ENCODE results near the gene FRMD8. TPM values are rescaled to one million over a fixed set of nuclear protein-coding genes. Genes with fewer than 3 reads are reported as not detected.

FRMD8 gene
- total RNA-seq, 1 donor from 2014 or later = 23.5 TPM

- H3K9me3 Mint-ChIP-seq = no peaks in the 10 kb centered on the region
- TF ChIP-seq CTCF (IDR thresholded peaks at IDR 0.05; ENCODE audit: unreplicated experiment) = no peak
- peaks cover 84% of the 10 kb centered on the region for H3K4me1 Mint-ChIP-seq
- H3K27ac Mint-ChIP-seq = peak overlapping the region; percentile 100
- no peaks in the 10 kb centered on the region for H3K27me3 Mint-ChIP-seq (ENCODE audit: low read depth)
- DNase-seq (ENCODE audit: low spot score in 2 of 2, unreplicated experiment in 2 of 2) = no peak
- peak overlapping the region; percentile 88 for H3K4me3 Mint-ChIP-seq
- no peaks in the 10 kb centered on the region for H3K36me3 Mint-ChIP-seq
These were observed 37.2 kb downstream of the FRMD8 start for GRCh38 chr11:65423516-65424204.

DNA sequence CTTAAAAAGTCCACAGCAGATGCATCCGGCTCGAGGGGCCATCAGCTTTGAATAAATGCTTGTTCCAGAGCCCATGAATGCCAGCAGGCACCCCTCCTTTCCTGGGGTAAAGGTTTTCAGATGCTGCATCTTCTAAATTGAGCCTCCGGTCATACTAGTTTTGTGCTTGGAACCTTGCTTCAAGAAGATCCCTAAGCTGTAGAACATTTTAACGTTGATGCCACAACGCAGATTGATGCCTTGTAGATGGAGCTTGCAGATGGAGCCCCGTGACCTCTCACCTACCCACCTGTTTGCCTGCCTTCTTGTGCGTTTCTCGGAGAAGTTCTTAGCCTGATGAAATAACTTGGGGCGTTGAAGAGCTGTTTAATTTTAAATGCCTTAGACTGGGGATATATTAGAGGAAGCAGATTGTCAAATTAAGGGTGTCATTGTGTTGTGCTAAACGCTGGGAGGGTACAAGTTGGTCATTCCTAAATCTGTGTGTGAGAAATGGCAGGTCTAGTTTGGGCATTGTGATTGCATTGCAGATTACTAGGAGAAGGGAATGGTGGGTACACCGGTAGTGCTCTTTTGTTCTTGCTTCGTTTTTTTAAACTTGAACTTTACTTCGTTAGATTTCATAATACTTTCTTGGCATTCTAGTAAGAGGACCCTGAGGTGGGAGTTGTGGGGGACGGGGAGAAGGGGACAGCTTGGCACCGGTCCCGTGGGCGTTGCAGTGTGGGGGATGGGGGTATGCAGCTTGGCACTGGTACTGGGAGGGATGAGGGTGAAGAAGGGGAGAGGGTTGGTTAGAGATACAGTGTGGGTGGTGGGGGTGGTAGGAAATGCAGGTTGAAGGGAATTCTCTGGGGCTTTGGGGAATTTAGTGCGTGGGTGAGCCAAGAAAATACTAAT, 38.0 kb downstream of the FRMD8 start:
- Mint-ChIP-seq H3K27ac (peak overlapping the region; percentile 100), H3K9me3 (no peaks in the 10 kb centered on the region)

DNA sequence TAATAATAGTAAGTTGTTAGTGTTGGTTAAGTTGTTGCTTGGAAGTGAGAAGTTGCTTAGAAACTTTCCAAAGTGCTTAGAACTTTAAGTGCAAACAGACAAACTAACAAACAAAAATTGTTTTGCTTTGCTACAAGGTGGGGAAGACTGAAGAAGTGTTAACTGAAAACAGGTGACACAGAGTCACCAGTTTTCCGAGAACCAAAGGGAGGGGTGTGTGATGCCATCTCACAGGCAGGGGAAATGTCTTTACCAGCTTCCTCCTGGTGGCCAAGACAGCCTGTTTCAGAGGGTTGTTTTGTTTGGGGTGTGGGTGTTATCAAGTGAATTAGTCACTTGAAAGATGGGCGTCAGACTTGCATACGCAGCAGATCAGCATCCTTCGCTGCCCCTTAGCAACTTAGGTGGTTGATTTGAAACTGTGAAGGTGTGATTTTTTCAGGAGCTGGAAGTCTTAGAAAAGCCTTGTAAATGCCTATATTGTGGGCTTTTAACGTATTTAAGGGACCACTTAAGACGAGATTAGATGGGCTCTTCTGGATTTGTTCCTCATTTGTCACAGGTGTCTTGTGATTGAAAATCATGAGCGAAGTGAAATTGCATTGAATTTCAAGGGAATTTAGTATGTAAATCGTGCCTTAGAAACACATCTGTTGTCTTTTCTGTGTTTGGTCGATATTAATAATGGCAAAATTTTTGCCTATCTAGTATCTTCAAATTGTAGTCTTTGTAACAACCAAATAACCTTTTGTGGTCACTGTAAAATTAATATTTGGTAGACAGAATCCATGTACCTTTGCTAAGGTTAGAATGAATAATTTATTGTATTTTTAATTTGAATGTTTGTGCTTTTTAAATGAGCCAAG, 38.9 kb downstream of the FRMD8 start:
- no peak for DNase-seq (ENCODE audit: low spot score in 2 of 2, unreplicated experiment in 2 of 2)
- no peak for TF ChIP-seq CTCF (IDR thresholded peaks at IDR 0.05; ENCODE audit: unreplicated experiment)
- Mint-ChIP-seq H3K27me3 (ENCODE audit: low read depth) (no peaks in the 10 kb centered on the region), H3K9me3 (no peaks in the 10 kb centered on the region), H3K4me1 (peaks cover 84% of the 10 kb centered on the region), H3K36me3 (no peaks in the 10 kb centered on the region), H3K27ac (peak overlapping the region; percentile 100), H3K4me3 (peak overlapping the region; percentile 88)

More for the DNA sequence above, 38.0 kb downstream of the FRMD8 start:
- no peak for DNase-seq (ENCODE audit: low spot score in 2 of 2, unreplicated experiment in 2 of 2)
- H3K4me1 Mint-ChIP-seq = peaks cover 83% of the 10 kb centered on the region
- no peak for TF ChIP-seq CTCF (IDR thresholded peaks at IDR 0.05; ENCODE audit: unreplicated experiment)
- no peaks in the 10 kb centered on the region for H3K36me3 Mint-ChIP-seq
- peak overlapping the region; percentile 88 for H3K4me3 Mint-ChIP-seq
- no peaks in the 10 kb centered on the region for H3K27me3 Mint-ChIP-seq (ENCODE audit: low read depth)

GRCh38 chr11:65425971-65426838, 39.8 kb downstream of the FRMD8 start:
- H3K27ac Mint-ChIP-seq = peak overlapping the region; percentile 100
- no peaks in the 10 kb centered on the region for H3K36me3 Mint-ChIP-seq
- H3K4me1 Mint-ChIP-seq = peaks cover 82% of the 10 kb centered on the region
- peak overlapping the region; percentile 88 for H3K4me3 Mint-ChIP-seq
- DNase-seq (ENCODE audit: low spot score in 2 of 2, unreplicated experiment in 2 of 2) = no peak
- no peaks in the 10 kb centered on the region for H3K9me3 Mint-ChIP-seq
- H3K27me3 Mint-ChIP-seq (ENCODE audit: low read depth) = no peaks in the 10 kb centered on the region
- TF ChIP-seq CTCF (IDR thresholded peaks at IDR 0.05; ENCODE audit: unreplicated experiment) = no peak
